ENCODE data around the gene DDOST. TPM values are rescaled to one million over a fixed set of nuclear protein-coding genes. Genes with fewer than 3 reads are reported as not detected.

DDOST gene
- total and polyA plus RNA-seq, 2 experiments from 2014 or later = 151 to 270 TPM

DNA sequence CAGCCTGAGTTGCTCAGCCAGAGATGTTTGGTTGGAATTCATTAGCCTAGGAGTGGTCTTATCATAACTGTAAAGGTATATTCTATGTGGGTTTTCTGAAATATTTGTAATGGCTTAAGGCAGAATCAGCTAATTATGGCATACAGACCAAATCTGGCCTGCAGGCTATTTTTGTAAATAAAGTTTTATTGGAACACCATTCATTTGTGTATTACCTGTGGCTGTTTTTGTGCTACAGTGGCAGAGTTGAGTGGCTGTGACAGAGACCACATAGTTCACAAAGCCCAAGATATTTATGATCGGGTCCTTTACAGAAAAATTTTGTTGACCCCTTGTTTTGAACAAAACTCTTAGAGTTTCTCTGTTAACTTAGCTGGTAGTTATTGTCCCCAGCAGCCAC lies 7.4 kb upstream of the DDOST start:
- Histone ChIP-seq H3K27ac (ENCODE audit: low read depth) (no peak overlapping the region), H3F3A (replicated peaks; ENCODE audit: low read depth) (no peaks in the 10 kb centered on the region), H3K79me2 (replicated peaks; ENCODE audit: insufficient read depth) (no peaks in the 10 kb centered on the region), H2AFZ (no peak overlapping the region), H3K4me1 (ENCODE audit: insufficient read depth) (no peaks in the 10 kb centered on the region), H4K20me1 (replicated peaks; ENCODE audit: insufficient read depth) (no peaks in the 10 kb centered on the region), H3K4me3 (no peak overlapping the region), H3K27me3 (ENCODE audit: insufficient read depth) (no peaks in the 10 kb centered on the region), H3K9me2 (ENCODE audit: insufficient read depth) (no peaks in the 10 kb centered on the region), H3K36me3 (ENCODE audit: insufficient read depth) (0 out of 2 replicates have a peak, but pooled peaks cover 5% of the 10 kb centered on the region), H3K4me2 (no peak overlapping the region)
- Mint-ChIP-seq H3K27ac (no peak overlapping the region), H3K4me1 (no peaks in the 10 kb centered on the region), H3K27me3 (ENCODE audit: insufficient read depth, low read depth, poor library complexity) (peaks cover 7% of the 10 kb centered on the region), H3K9me3 (no peaks in the 10 kb centered on the region; the same call in 2 of the 3 replicates), H3K4me3 (no peak overlapping the region), H3K36me3 (ENCODE audit: low read depth) (peaks cover 3% of the 10 kb centered on the region; the same call in 2 of the 3 replicates)
- DNase-seq (ENCODE audit: low spot score) = no peak
- ATAC-seq = no peak
- TF ChIP-seq, protein P1, sequence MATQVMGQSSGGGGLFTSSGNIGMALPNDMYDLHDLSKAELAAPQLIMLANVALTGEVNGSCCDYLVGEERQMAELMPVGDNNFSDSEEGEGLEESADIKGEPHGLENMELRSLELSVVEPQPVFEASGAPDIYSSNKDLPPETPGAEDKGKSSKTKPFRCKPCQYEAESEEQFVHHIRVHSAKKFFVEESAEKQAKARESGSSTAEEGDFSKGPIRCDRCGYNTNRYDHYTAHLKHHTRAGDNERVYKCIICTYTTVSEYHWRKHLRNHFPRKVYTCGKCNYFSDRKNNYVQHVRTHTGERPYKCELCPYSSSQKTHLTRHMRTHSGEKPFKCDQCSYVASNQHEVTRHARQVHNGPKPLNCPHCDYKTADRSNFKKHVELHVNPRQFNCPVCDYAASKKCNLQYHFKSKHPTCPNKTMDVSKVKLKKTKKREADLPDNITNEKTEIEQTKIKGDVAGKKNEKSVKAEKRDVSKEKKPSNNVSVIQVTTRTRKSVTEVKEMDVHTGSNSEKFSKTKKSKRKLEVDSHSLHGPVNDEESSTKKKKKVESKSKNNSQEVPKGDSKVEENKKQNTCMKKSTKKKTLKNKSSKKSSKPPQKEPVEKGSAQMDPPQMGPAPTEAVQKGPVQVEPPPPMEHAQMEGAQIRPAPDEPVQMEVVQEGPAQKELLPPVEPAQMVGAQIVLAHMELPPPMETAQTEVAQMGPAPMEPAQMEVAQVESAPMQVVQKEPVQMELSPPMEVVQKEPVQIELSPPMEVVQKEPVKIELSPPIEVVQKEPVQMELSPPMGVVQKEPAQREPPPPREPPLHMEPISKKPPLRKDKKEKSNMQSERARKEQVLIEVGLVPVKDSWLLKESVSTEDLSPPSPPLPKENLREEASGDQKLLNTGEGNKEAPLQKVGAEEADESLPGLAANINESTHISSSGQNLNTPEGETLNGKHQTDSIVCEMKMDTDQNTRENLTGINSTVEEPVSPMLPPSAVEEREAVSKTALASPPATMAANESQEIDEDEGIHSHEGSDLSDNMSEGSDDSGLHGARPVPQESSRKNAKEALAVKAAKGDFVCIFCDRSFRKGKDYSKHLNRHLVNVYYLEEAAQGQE (IDR thresholded peaks at IDR 0.05; ENCODE audit: unreplicated experiment) = no peak
- TF ChIP-seq STAT1 (IDR thresholded peaks at IDR 0.05; ENCODE audit: unreplicated experiment) (no peak), ZNF114 (CRISPR knock-in tag; IDR thresholded peaks at IDR 0.05) (no peak), EZH2phosphoT487 (IDR thresholded peaks at IDR 0.05; ENCODE audit: unreplicated experiment) (no peak), ZNF331 (CRISPR knock-in tag; IDR thresholded peaks at IDR 0.05; ENCODE audit: low read depth) (no peak), POLR2AphosphoS5 (IDR thresholded peaks at IDR 0.05; ENCODE audit: low read depth) (no peak), JUNB (IDR thresholded peaks at IDR 0.05; ENCODE audit: unreplicated experiment) (no peak), NANOG (IDR thresholded peaks at IDR 0.05; ENCODE audit: borderline replicate concordance) (no peak), CREB1 (CRISPR knock-in tag; IDR thresholded peaks at IDR 0.05; ENCODE audit: low read depth) (no peak)
- TF ChIP-seq, protein P2, sequence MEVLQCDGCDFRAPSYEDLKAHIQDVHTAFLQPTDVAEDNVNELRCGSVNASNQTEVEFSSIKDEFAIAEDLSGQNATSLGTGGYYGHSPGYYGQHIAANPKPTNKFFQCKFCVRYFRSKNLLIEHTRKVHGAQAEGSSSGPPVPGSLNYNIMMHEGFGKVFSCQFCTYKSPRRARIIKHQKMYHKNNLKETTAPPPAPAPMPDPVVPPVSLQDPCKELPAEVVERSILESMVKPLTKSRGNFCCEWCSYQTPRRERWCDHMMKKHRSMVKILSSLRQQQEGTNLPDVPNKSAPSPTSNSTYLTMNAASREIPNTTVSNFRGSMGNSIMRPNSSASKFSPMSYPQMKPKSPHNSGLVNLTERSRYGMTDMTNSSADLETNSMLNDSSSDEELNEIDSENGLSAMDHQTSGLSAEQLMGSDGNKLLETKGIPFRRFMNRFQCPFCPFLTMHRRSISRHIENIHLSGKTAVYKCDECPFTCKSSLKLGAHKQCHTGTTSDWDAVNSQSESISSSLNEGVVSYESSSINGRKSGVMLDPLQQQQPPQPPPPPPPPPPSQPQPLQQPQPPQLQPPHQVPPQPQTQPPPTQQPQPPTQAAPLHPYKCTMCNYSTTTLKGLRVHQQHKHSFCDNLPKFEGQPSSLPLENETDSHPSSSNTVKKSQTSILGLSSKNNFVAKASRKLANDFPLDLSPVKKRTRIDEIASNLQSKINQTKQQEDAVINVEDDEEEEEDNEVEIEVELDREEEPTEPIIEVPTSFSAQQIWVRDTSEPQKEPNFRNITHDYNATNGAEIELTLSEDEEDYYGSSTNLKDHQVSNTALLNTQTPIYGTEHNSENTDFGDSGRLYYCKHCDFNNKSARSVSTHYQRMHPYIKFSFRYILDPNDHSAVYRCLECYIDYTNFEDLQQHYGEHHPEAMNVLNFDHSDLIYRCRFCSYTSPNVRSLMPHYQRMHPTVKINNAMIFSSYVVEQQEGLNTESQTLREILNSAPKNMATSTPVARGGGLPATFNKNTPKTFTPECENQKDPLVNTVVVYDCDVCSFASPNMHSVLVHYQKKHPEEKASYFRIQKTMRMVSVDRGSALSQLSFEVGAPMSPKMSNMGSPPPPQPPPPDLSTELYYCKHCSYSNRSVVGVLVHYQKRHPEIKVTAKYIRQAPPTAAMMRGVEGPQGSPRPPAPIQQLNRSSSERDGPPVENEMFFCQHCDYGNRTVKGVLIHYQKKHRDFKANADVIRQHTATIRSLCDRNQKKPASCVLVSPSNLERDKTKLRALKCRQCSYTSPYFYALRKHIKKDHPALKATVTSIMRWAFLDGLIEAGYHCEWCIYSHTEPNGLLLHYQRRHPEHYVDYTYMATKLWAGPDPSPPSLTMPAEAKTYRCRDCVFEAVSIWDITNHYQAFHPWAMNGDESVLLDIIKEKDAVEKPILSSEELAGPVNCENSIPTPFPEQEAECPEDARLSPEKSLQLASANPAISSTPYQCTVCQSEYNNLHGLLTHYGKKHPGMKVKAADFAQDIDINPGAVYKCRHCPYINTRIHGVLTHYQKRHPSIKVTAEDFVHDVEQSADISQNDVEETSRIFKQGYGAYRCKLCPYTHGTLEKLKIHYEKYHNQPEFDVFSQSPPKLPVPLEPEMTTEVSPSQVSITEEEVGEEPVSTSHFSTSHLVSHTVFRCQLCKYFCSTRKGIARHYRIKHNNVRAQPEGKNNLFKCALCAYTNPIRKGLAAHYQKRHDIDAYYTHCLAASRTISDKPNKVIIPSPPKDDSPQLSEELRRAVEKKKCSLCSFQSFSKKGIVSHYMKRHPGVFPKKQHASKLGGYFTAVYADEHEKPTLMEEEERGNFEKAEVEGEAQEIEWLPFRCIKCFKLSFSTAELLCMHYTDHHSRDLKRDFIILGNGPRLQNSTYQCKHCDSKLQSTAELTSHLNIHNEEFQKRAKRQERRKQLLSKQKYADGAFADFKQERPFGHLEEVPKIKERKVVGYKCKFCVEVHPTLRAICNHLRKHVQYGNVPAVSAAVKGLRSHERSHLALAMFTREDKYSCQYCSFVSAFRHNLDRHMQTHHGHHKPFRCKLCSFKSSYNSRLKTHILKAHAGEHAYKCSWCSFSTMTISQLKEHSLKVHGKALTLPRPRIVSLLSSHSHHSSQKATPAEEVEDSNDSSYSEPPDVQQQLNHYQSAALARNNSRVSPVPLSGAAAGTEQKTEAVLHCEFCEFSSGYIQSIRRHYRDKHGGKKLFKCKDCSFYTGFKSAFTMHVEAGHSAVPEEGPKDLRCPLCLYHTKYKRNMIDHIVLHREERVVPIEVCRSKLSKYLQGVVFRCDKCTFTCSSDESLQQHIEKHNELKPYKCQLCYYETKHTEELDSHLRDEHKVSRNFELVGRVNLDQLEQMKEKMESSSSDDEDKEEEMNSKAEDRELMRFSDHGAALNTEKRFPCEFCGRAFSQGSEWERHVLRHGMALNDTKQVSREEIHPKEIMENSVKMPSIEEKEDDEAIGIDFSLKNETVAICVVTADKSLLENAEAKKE (CRISPR knock-in tag; IDR thresholded peaks at IDR 0.05) = no peak
- TF ChIP-seq, protein P3, sequence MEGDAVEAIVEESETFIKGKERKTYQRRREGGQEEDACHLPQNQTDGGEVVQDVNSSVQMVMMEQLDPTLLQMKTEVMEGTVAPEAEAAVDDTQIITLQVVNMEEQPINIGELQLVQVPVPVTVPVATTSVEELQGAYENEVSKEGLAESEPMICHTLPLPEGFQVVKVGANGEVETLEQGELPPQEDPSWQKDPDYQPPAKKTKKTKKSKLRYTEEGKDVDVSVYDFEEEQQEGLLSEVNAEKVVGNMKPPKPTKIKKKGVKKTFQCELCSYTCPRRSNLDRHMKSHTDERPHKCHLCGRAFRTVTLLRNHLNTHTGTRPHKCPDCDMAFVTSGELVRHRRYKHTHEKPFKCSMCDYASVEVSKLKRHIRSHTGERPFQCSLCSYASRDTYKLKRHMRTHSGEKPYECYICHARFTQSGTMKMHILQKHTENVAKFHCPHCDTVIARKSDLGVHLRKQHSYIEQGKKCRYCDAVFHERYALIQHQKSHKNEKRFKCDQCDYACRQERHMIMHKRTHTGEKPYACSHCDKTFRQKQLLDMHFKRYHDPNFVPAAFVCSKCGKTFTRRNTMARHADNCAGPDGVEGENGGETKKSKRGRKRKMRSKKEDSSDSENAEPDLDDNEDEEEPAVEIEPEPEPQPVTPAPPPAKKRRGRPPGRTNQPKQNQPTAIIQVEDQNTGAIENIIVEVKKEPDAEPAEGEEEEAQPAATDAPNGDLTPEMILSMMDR (conservative IDR thresholded peaks at IDR 0.05; ENCODE audit: low read depth in 2 of 2) = no peak
- TF ChIP-seq, protein P4, sequence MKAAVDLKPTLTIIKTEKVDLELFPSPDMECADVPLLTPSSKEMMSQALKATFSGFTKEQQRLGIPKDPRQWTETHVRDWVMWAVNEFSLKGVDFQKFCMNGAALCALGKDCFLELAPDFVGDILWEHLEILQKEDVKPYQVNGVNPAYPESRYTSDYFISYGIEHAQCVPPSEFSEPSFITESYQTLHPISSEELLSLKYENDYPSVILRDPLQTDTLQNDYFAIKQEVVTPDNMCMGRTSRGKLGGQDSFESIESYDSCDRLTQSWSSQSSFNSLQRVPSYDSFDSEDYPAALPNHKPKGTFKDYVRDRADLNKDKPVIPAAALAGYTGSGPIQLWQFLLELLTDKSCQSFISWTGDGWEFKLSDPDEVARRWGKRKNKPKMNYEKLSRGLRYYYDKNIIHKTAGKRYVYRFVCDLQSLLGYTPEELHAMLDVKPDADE (IDR thresholded peaks at IDR 0.05) = no peak

Data from GM23338 (cell line).